Karpas-422 (cell line): ENCODE results near the gene PPP6R2. TPM values are rescaled to one million over a fixed set of nuclear protein-coding genes. Genes with fewer than 3 reads are reported as not detected.
"Not testable (repeated sequence)": the region's sequence is repeated elsewhere in the genome, so short reads cannot be mapped to it uniquely, and the experiment has no call there.

ENCODE experiments used
- DNase-seq: peaks from one replicate; pipeline ENCODE4 v3.0.0-alpha.2; 2015
- H2AFZ ChIP-seq: fragments of 200-600 bp; sonication (generic); 2 replicates; pipeline ENCODE4 v1.6.1; 2014; ENCODE audit warnings: antibody characterized with exemption, low read length, mixed read lengths
- H3K27ac ChIP-seq: fragments of 200-600 bp; sonication (generic); 2 replicates; pipeline ENCODE4 v1.5.1; 2014; ENCODE audit warnings: mild to moderate bottlenecking, low read length, moderate library complexity
- H3K27me3 ChIP-seq: fragments of 200-600 bp; sonication (generic); 2 replicates; pipeline ENCODE4 v1.6.1; 2014; ENCODE audit warnings: low read length, mixed read lengths
- H3K36me3 ChIP-seq: fragments of 200-600 bp; sonication (generic); 2 replicates; pipeline ENCODE4 v1.6.1; 2014; ENCODE audit warnings: low read length, mixed read lengths; ENCODE audit not compliant: insufficient read depth
- H3K4me1 ChIP-seq: fragments of 200-600 bp; sonication (generic); 2 replicates; pipeline ENCODE4 v1.6.1; 2014; ENCODE audit warnings: mild to moderate bottlenecking, low read length, mixed read lengths
- H3K4me2 ChIP-seq: fragments of 200-600 bp; sonication (generic); 2 replicates; pipeline ENCODE4 v1.6.1; 2014; ENCODE audit warnings: low read length, low read depth, mild to moderate bottlenecking; ENCODE audit not compliant: poor library complexity, severe bottlenecking
- H3K4me3 ChIP-seq: fragments of 200-600 bp; sonication (generic); 2 replicates; pipeline ENCODE4 v1.5.1; 2014; ENCODE audit warnings: mild to moderate bottlenecking, antibody characterized with exemption, low read length, mixed read lengths
- H3K79me2 ChIP-seq: fragments of 200-600 bp; sonication (generic); 2 replicates; pipeline ENCODE4 v1.6.1; 2014; ENCODE audit warnings: mild to moderate bottlenecking, low read length, mixed read lengths
- H3K9ac ChIP-seq: fragments of 200-600 bp; sonication (generic); 2 replicates; pipeline ENCODE4 v1.6.0; 2014; ENCODE audit warnings: low read length
- H3K9me2 ChIP-seq: fragments of 200-600 bp; sonication (generic), shearing (Covaris generic); replicated peaks from 2 replicates; pipeline ENCODE4 v1.6.0; 2014; ENCODE audit warnings: mild to moderate bottlenecking, low read length, moderate library complexity; ENCODE audit not compliant: insufficient read depth
- H3K9me3 ChIP-seq: fragments of 300-700, 200-600 bp; sonication (generic); 2 replicates; pipeline ENCODE4 v1.6.1; 2014; ENCODE audit warnings: low read length, mixed read lengths
- H4K20me1 ChIP-seq: fragments of 200-600 bp; sonication (generic); 2 replicates; pipeline ENCODE4 v1.6.1; 2014; ENCODE audit warnings: mild to moderate bottlenecking, antibody characterized with exemption, low read length, low read depth; ENCODE audit not compliant: insufficient read depth
- total RNA-seq: library from RNA; depleted of rRNA; stranded (reverse); fragments of >200 nt; shearing (Covaris generic); gene quantifications from 2 replicates; pipeline ENCODE4 v1.2.3, GENCODE V29; 2014; ENCODE audit warnings: low replicate concordance

Gene PPP6R2
- total RNA-seq, 1 experiment from 2014 or later = 32.9 TPM

DNA sequence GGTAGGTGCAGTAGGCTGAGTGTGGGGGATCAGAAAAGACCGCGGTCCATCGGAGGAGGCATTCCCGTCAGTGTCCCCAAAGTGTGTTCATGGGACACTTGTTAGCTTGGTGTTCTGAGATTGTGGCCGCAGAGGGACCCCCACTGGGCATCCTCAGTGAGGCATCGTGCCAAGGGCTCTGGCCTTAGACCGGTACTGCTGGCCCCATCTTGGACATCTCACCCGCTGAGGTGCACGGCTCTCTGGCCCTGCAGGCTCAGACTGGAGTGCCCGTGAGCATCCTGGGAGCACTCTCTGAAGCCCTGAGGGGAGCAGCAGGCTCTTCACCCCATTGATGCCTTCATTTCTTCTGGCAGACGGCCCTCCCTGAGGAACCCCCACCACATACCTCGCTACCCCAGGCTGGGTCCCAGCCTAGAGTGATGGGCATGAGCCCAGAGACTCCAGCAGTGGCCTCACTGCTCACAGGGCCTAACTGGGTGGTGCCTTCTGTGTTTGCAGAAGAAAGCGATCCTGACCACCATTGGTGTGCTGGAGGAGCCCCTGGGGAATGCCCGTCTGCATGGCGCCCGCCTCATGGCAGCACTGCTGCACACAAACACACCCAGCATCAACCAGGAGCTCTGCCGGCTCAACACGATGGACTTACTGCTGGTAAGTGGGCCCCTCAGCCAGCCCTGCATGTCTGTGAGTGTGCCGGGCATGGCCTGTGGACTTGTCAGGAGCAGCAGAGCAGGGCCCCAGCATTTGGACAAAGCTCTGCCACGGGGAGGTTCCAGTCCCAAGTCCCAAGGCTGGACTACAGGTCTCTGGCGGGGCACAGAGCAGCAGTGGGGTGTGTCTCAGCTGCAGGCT is 80.1 kb downstream of the PPP6R2 start:
- no peak overlapping the region for H3K9ac ChIP-seq
- H3K4me2 ChIP-seq = no peak overlapping the region
- no peaks in the 10 kb centered on the region for H3K79me2 ChIP-seq
- no peaks in the 10 kb centered on the region for H3K9me2 ChIP-seq
- H3K27ac ChIP-seq = no peak overlapping the region
- H3K36me3 ChIP-seq = peaks cover 12% of the 10 kb centered on the region; the same call in 1 of the 2 replicates
- H3K9me3 ChIP-seq = no peaks in the 10 kb centered on the region
- no peaks in the 10 kb centered on the region for H3K27me3 ChIP-seq
- no peak for DNase-seq
- no peaks in the 10 kb centered on the region for H3K4me1 ChIP-seq
- H2AFZ ChIP-seq = no peak overlapping the region
- H3K4me3 ChIP-seq = no peak overlapping the region
- no peaks in the 10 kb centered on the region for H4K20me1 ChIP-seq

DNA sequence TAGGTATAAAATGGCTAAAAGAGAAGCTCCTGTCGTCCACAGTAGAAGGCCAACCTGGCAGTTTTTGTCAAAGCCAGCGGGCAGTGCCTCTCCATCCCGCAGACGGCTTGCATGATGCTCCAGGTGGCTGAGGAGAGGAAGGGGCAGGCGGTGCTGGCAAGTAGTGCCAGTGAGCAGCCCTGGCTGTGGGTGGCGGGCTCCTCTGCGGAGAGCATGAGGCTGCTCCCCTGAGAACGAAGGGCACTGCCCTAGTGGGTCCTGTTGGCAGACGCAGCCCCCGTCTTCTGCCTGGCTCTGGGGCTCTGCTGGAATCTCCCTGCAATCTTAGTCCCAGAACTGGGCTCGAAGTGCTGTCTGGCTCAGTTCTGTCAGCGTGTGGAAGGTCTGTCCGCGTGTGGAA is 80.8 kb downstream of the PPP6R2 start:
- H3K36me3 ChIP-seq = peaks cover 12% of the 10 kb centered on the region; the same call in 1 of the 2 replicates
- no peak overlapping the region for H3K27ac ChIP-seq
- H3K9ac ChIP-seq = no peak overlapping the region
- no peaks in the 10 kb centered on the region for H3K4me1 ChIP-seq
- no peak overlapping the region for H3K4me2 ChIP-seq
- no peaks in the 10 kb centered on the region for H3K9me2 ChIP-seq
- no peaks in the 10 kb centered on the region for H3K27me3 ChIP-seq
- no peak overlapping the region for H2AFZ ChIP-seq
- no peak for DNase-seq
- H3K9me3 ChIP-seq = no peaks in the 10 kb centered on the region
- 0 out of 2 replicates have a peak, but pooled peaks cover 3% of the 10 kb centered on the region for H3K79me2 ChIP-seq
- H4K20me1 ChIP-seq = no peaks in the 10 kb centered on the region
- H3K4me3 ChIP-seq = no peak overlapping the region

DNA sequence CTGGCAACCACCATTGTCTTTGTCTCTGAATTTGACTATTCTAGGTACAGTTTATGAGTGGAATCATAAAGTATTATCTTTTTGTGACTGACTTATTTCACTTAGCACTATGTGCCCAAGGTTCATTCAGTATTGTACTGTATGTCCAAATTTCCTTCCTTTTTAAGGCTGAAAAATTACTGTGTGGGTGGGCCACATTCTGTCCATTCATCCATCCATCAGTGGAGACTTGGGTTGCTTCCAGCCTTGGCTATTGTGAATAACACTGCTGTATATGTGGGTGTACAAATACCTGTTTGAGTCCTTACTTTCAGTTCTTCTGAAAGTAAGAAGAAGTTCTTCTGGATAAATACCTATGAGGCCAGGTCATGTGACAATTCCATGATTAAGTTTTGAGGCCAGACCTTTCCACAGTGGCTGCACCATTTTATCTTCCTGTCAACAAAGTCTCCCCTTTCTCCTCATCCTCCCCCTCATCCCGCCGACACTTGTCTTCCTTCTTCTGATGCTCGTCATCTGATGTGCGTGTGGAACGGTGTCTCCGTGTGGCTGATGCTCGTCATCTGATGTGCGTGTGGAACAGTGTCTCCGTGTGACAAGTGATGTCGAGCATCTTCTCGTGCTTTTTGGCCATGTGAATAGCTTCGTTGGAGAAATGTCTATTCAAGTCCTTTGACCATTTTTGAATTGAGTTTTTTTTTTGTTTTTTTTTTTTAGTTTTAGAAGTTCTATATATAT is 82.2 kb downstream of the PPP6R2 start:
- Histone ChIP-seq H3K27me3 (no peaks in the 10 kb centered on the region), H3K79me2 (0 out of 2 replicates have a peak, but pooled peaks cover 3% of the 10 kb centered on the region), H3K9me3 (no peaks in the 10 kb centered on the region), H3K4me1 (no peaks in the 10 kb centered on the region), H4K20me1 (no peaks in the 10 kb centered on the region), H3K27ac (no peak overlapping the region), H3K36me3 (peaks cover 18% of the 10 kb centered on the region; the same call in 1 of the 2 replicates), H3K4me2 (no peak overlapping the region), H2AFZ (no peak overlapping the region), H3K4me3 (no peak overlapping the region), H3K9ac (no peak overlapping the region), H3K9me2 (no peaks in the 10 kb centered on the region)
- DNase-seq = no peak

DNA sequence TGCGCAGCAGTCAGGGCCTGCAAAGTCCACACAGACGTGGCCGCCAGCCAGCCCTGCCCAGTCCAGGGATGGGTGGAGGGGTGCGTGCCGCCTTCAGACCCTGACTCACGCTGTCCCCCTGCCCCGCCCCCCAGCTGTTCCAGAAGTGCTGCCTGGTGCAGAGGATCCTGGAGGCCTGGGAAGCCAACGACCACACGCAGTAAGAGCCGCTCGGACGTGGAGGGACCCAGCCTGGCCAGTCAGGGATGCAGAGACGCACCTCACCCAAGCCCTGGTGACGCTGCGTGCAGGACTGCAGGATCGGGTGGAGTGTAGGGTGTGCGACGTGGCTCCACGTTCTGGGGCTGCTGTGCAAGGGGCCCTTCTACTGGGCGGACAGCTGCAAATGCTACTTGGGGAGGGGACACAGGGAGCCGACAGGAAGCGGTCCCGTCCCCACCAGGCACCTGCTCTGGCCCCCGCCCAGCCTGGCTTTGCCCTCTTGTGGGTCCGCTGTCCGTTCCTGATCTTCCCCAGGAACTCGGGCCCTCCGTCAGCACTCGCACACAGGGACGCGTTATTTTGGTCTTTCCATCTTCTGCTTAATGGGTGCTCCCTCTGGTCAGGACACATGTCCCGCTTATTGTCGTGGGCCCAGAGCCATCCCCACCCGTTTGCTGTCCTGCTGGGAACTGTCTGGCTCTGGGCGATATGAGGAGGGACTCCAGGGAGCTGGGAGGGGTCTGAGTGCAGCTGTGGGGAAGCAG is 89.2 kb downstream of the PPP6R2 start:
- Histone ChIP-seq H3K9me3 (no peaks in the 10 kb centered on the region), H3K4me3 (no peak overlapping the region), H3K9ac (no peak overlapping the region), H3K27me3 (no peaks in the 10 kb centered on the region), H3K9me2 (no peaks in the 10 kb centered on the region), H3K27ac (no peak overlapping the region), H3K4me1 (no peaks in the 10 kb centered on the region), H3K79me2 (0 out of 2 replicates have a peak, but pooled peaks cover 3% of the 10 kb centered on the region), H4K20me1 (no peaks in the 10 kb centered on the region), H3K4me2 (no peak overlapping the region), H3K36me3 (peaks cover 6% of the 10 kb centered on the region; the same call in 1 of the 2 replicates), H2AFZ (no peak overlapping the region)
- DNase-seq = no peak

DNA sequence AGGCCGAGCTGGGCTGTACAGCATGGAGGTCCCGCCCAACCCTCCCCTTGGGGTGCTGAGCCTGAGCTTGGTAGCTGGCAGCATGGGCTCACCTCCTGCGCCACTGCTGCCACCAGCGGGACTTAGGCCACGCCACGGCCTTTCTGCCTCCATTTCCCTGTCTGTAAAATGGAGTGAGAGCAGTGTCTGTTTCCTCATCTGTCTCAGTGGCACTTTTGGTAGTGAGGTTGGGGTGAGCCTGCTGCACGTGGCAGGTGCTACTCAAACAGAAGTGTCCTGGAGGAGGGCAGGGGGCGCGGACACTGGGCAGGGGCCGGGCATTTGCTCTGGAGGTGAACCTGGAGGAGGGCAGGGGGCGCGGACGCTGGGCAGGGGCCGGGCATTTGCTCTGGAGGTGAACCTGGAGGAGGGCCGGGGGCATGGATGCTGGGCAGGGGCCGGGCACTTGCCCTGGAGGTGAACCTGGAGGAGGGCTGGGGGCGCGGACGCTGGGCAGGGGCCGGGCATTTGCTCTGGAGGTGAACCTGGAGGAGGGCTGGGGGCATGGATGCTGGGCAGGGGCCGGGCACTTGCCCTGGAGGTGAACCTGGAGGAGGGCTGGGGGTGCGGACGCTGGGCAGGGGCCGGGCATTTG is 89.9 kb downstream of the PPP6R2 start:
- not testable (repeated sequence) for H3K4me1 ChIP-seq, H4K20me1 ChIP-seq, H3K4me3 ChIP-seq, H3K9me3 ChIP-seq, H3K79me2 ChIP-seq, H3K9me2 ChIP-seq, H3K4me2 ChIP-seq, H2AFZ ChIP-seq, H3K9ac ChIP-seq, DNase-seq, H3K27me3 ChIP-seq, H3K36me3 ChIP-seq, H3K27ac ChIP-seq

DNA sequence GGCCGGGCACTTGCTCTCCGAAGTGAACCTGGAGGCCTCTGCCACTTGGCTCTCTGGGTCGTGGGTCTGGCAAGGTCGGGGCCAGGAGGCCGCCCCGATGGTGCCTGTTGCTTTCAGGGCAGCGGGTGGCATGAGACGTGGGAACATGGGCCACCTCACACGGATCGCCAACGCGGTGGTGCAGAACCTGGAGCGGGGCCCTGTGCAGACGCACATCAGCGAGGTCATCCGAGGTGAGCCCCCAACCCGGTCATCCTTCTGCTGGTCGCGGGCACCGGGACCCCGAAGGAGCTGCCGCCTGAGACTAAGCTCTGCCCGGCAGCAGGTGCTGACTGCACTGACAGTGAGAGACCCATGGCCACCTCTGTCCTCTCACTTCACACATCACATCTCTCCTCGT is 91.7 kb downstream of the PPP6R2 start:
- no peaks in the 10 kb centered on the region for H3K9me3 ChIP-seq
- DNase-seq = no peak
- H3K4me1 ChIP-seq = no peaks in the 10 kb centered on the region

DNA sequence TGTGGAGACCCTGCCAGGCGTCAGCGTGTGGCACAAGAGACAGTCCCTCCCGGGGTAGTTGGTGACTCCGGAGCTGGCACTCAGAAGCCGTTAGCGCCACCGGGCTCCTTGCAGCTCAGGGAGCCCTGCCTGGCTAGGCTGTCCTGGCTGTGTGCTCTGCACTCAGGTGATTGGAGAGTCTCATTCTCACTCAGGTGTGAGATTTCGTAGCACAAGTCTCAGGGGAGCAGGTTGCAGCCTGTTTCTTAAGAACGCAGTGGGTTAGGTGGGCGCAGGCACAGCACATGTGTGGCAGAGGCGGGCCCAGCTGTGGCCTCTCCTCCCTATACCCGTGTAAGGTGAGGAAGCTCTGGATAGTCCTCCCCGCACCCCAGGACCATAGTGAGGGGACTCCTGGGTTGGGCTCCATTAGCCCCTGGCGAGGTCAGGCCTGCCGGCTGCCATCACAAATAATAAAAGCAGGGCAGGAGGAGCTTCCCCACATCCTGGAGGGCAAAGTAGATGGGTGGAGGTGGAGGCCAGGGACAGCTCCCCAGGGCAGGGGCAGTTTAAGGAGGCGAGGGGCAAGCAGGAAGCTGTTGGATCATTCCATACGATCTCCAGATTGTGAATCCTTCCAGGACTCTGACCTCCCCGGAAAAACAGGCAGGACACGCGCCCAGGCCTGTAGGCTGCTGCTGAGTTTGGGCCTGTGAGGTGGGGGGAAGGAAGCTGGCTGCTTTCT is 92.3 kb downstream of the PPP6R2 start:
- Histone ChIP-seq H3K79me2 (no peaks in the 10 kb centered on the region), H3K9ac (no peak overlapping the region), H3K4me1 (no peaks in the 10 kb centered on the region), H2AFZ (no peak overlapping the region), H3K27ac (no peak overlapping the region), H3K4me3 (no peak overlapping the region), H3K27me3 (no peaks in the 10 kb centered on the region), H3K36me3 (0 out of 2 replicates have a peak, but pooled peaks cover 2% of the 10 kb centered on the region), H3K9me3 (no peaks in the 10 kb centered on the region), H3K4me2 (no peak overlapping the region), H4K20me1 (no peaks in the 10 kb centered on the region), H3K9me2 (no peaks in the 10 kb centered on the region)
- DNase-seq = no peak

More for the DNA sequence above, 91.7 kb downstream of the PPP6R2 start:
- no peaks in the 10 kb centered on the region for H4K20me1 ChIP-seq
- no peaks in the 10 kb centered on the region for H3K9me2 ChIP-seq
- no peaks in the 10 kb centered on the region for H3K36me3 ChIP-seq
- H3K9ac ChIP-seq = no peak overlapping the region
- H3K27ac ChIP-seq = no peak overlapping the region
- H2AFZ ChIP-seq = no peak overlapping the region
- H3K4me3 ChIP-seq = no peak overlapping the region
- no peaks in the 10 kb centered on the region for H3K79me2 ChIP-seq
- no peaks in the 10 kb centered on the region for H3K27me3 ChIP-seq
- H3K4me2 ChIP-seq = no peak overlapping the region
